IMR-90 (cell line): ENCODE results near the gene B3GAT2. TPM values are rescaled to one million over a fixed set of nuclear protein-coding genes. Genes with fewer than 3 reads are reported as not detected.
A peak's percentile ranks its signal among the peaks of the same experiment; 100 is the strongest.

ENCODE experiments used
- ATAC-seq: fragments of 200-7000 bp; cut with Tn5 transposase; 2 replicates; pipeline ENCODE4 v1.9.1; 2020; ENCODE audit warnings: low read depth, mild to moderate bottlenecking, moderate library complexity
- BruUV-seq: library from RNA; stranded (reverse); fragments of 400-500 nt; replicated peaks from 2 replicates; lab custom pipeline; 2021; lab: Mats Ljungman, UMichigan
- CTCF ChIA-PET: fragments of 300-600 bp; formaldehyde crosslinking; extraction: SDS; loops from one replicate; lab custom pipeline; 2021; ENCODE audit warnings: antibody characterized with exemption; lab: Yijun Ruan, JAX
- POLR2A ChIA-PET: fragments of 300-600 bp; sonication (Branson Sonifier 250); formaldehyde crosslinking; loops from one replicate; lab custom pipeline; 2022; ENCODE audit warnings: antibody characterized with exemption; ENCODE audit not compliant: unreplicated experiment; lab: Charles Lee
- DNase-seq: peaks from one replicate; pipeline ENCODE4 v3.0.0; 2013
- H2AFZ ChIP-seq: replicated peaks from 2 replicates; pipeline ENCODE3; 2013; ENCODE audit warnings: low read length, mild to moderate bottlenecking; ENCODE audit not compliant: poor library complexity
- H2AK5ac ChIP-seq: 2 replicates; pipeline ENCODE4 v1.6.1; 2013; ENCODE audit warnings: low read depth, low read length, inconsistent platforms
- H2AK9ac ChIP-seq: replicated peaks from 2 replicates; pipeline ENCODE3; 2013; ENCODE audit warnings: mild to moderate bottlenecking, low read depth, low read length, moderate library complexity; ENCODE audit not compliant: poor library complexity
- H2BK120ac ChIP-seq: 2 replicates; pipeline ENCODE4 v1.6.1; 2013; ENCODE audit warnings: low read depth, low read length, inconsistent platforms
- H2BK15ac ChIP-seq: 3 replicates; pipeline ENCODE4 v1.6.1; 2013; ENCODE audit warnings: low read depth, low read length, inconsistent platforms
- H2BK20ac ChIP-seq: 2 replicates; pipeline ENCODE4 v1.6.1; 2013; ENCODE audit warnings: low read depth, mild to moderate bottlenecking, inconsistent platforms, low read length, moderate library complexity
- H2BK5ac ChIP-seq: 2 replicates; pipeline ENCODE4 v1.6.1; 2013; ENCODE audit warnings: mild to moderate bottlenecking, low read depth, low read length, inconsistent platforms; ENCODE audit not compliant: poor library complexity, severe bottlenecking
- H3K14ac ChIP-seq: replicated peaks from 2 replicates; pipeline ENCODE4 v1.6.1; 2013; ENCODE audit warnings: low read depth, low read length, inconsistent platforms
- H3K18ac ChIP-seq: 2 replicates; pipeline ENCODE4 v1.6.1; 2013; ENCODE audit warnings: low read depth, low read length, control low read depth
- H3K23ac ChIP-seq: 2 replicates; pipeline ENCODE4 v1.6.1; 2013; ENCODE audit warnings: low read depth, low read length, inconsistent platforms
- H3K27ac ChIP-seq: 2 replicates; pipeline ENCODE4 v1.5.1; 2013; ENCODE audit warnings: mild to moderate bottlenecking, control low read depth, low read length; ENCODE audit not compliant: insufficient read depth
- H3K27me3 ChIP-seq: 2 replicates; pipeline ENCODE4 v1.6.1; 2013; ENCODE audit warnings: low read length; ENCODE audit not compliant: control insufficient read depth, insufficient read depth
- H3K36me3 ChIP-seq: 2 replicates; pipeline ENCODE4 v1.6.1; 2013; ENCODE audit warnings: low read length, mixed read lengths; ENCODE audit not compliant: control insufficient read depth, insufficient read depth
- H3K4ac ChIP-seq: 2 replicates; pipeline ENCODE4 v1.6.1; 2013; ENCODE audit warnings: low read depth, low read length, inconsistent platforms
- H3K4me1 ChIP-seq: 2 replicates; pipeline ENCODE4 v1.6.1; 2013; ENCODE audit warnings: low read length, mixed read lengths; ENCODE audit not compliant: control insufficient read depth, insufficient read depth
- H3K4me2 ChIP-seq: 2 replicates; pipeline ENCODE4 v1.6.1; 2013; ENCODE audit warnings: low read depth, mild to moderate bottlenecking, control low read depth, low read length, moderate library complexity
- H3K4me3 ChIP-seq: 2 replicates; pipeline ENCODE4 v1.5.1; 2013; ENCODE audit warnings: low read depth, mild to moderate bottlenecking, control low read depth, low read length, moderate library complexity; ENCODE audit not compliant: insufficient read depth
- H3K56ac ChIP-seq: 2 replicates; pipeline ENCODE4 v1.6.1; 2013; ENCODE audit warnings: low read length, inconsistent platforms; ENCODE audit not compliant: insufficient read depth; ENCODE audit errors: extremely low read depth
- H3K79me1 ChIP-seq, 2 experiments: 2 replicates each; pipeline ENCODE4 v1.6.1; 2013; ENCODE audit warnings: low read length in 2 of 2, inconsistent platforms in 1 of 2, low read depth in 1 of 2
- H3K9ac ChIP-seq: 2 replicates; pipeline ENCODE4 v1.6.1; 2013; ENCODE audit warnings: low read depth, low read length, control low read depth
- H3K9me1 ChIP-seq: 2 replicates; pipeline ENCODE4 v1.6.1; 2013; ENCODE audit warnings: low read length, inconsistent platforms; ENCODE audit not compliant: insufficient read depth
- H3K9me3 ChIP-seq: 2 replicates; pipeline ENCODE4 v1.6.1; 2013; ENCODE audit warnings: low read length; ENCODE audit not compliant: control insufficient read depth, insufficient read depth
- H4K20me1 ChIP-seq: 2 replicates; pipeline ENCODE4 v1.6.1; 2013; ENCODE audit warnings: low read length, inconsistent platforms; ENCODE audit not compliant: insufficient read depth
- H4K5ac ChIP-seq: 2 replicates; pipeline ENCODE4 v1.6.1; 2013; ENCODE audit warnings: mild to moderate bottlenecking, low read depth, low read length, control low read depth
- H4K8ac ChIP-seq, 2 experiments: 2 replicates each; pipeline ENCODE4 v1.6.1; 2013; ENCODE audit warnings: low read depth in 2 of 2, low read length in 2 of 2, control low read depth in 1 of 2, inconsistent platforms in 1 of 2
- H4K91ac ChIP-seq: 2 replicates; pipeline ENCODE4 v1.6.1; 2013; ENCODE audit warnings: low read depth, low read length, inconsistent platforms; ENCODE audit not compliant: insufficient read depth
- BHLHE40 ChIP-seq: fragments of 150-350 bp; IDR thresholded peaks from 2 replicates; pipeline ENCODE4 v1.6.1; 2016; ENCODE audit warnings: mild to moderate bottlenecking, low read depth, low read length
- CEBPB ChIP-seq: IDR thresholded peaks from 2 replicates; pipeline ENCODE4 v1.6.1; 2012; ENCODE audit warnings: low read depth, low read length, improper control_type of control experiment
- CHD1 ChIP-seq: IDR thresholded peaks from 2 replicates; pipeline ENCODE4 v1.6.1; 2012; ENCODE audit warnings: low read depth, low read length, improper control_type of control experiment
- FOS ChIP-seq: fragments of 150-350 bp; IDR thresholded peaks from 2 replicates; pipeline ENCODE4 v1.6.1; 2016; ENCODE audit warnings: low read depth, low read length
- MAFK ChIP-seq: IDR thresholded peaks from 2 replicates; pipeline ENCODE4 v1.6.1; 2012; ENCODE audit warnings: low read depth, low read length, improper control_type of control experiment
- MAZ ChIP-seq: IDR thresholded peaks from 2 replicates; pipeline ENCODE4 v1.6.1; 2012; ENCODE audit warnings: low read depth, mild to moderate bottlenecking, low read length, improper control_type of control experiment, moderate library complexity, borderline replicate concordance
- MXI1 ChIP-seq: IDR thresholded peaks from 2 replicates; pipeline ENCODE4 v1.6.1; 2012; ENCODE audit warnings: low read depth, mild to moderate bottlenecking, low read length, moderate library complexity, borderline replicate concordance
- NFE2L2 ChIP-seq: fragments of 150-350 bp; IDR thresholded peaks from 2 replicates; pipeline ENCODE4 v1.6.1; 2016; ENCODE audit warnings: low read depth, mild to moderate bottlenecking, low read length
- POLR2A ChIP-seq: IDR thresholded peaks from 2 replicates; pipeline ENCODE4 v1.6.1; 2012; ENCODE audit warnings: mild to moderate bottlenecking, low read depth, low read length
- RAD21 ChIP-seq: IDR thresholded peaks from 2 replicates; pipeline ENCODE4 v1.6.1; 2012; ENCODE audit warnings: low read length, improper control_type of control experiment
- RCOR1 ChIP-seq: IDR thresholded peaks from 2 replicates; pipeline ENCODE4 v1.6.1; 2012; ENCODE audit warnings: mild to moderate bottlenecking, low read length, improper control_type of control experiment; ENCODE audit not compliant: insufficient replicate concordance
- RFX5 ChIP-seq: IDR thresholded peaks from 2 replicates; pipeline ENCODE4 v1.8.0; 2012; ENCODE audit warnings: low read depth, mild to moderate bottlenecking, low read length, moderate library complexity
- SMC3 ChIP-seq: fragments of 150-350 bp; IDR thresholded peaks from 2 replicates; pipeline ENCODE4 v1.6.1; 2016; ENCODE audit warnings: low read depth, mild to moderate bottlenecking, antibody characterized with exemption, low read length, moderate library complexity
- USF2 ChIP-seq: fragments of 150-350 bp; IDR thresholded peaks from 2 replicates; pipeline ENCODE4 v1.6.1; 2017; ENCODE audit warnings: mild to moderate bottlenecking, antibody characterized with exemption, low read length, low read depth
- WGBS, 2 experiments: methylation state at CpG; one replicate each; pipeline versions ENCODE4 v1.1.5 to v1.1.7; 2013; ENCODE audit warnings: missing lambda C conversion rate in 2 of 2; ENCODE audit not compliant: insufficient read length in 1 of 2; ENCODE audit errors: extremely low coverage in 2 of 2; 5-methylcytosine and 5-hydroxymethylcytosine counted together
- dilution Hi-C: fragments of 300-500 bp; cut with HindIII; formaldehyde crosslinking; loops from one replicate; pipeline ENCODE4 v1.14.3; 2018; ENCODE audit warnings: low sequenced_read_pairs; ENCODE audit not compliant: unreplicated experiment
- in situ Hi-C: fragments of 300-500 bp; cut with MboI; formaldehyde crosslinking; loops from 3 replicates; pipeline ENCODE4 v1.14.3; 2019; ENCODE audit warnings: low sequenced_read_pairs, inconsistent platforms, mixed read lengths
- intact Hi-C: fragments of 100-400 bp; cut with micrococcal nuclease; formaldehyde crosslinking; loops from 2 replicates; pipeline ENCODE4 v1.10.0; 2022
- polyA plus RNA-seq, 3 experiments: library from polyadenylated mRNA; depleted of rRNA; stranded (reverse); fragments of >200 nt; gene quantifications; 2 replicates each; pipeline ENCODE4 v1.2.3, GENCODE V29; 2012; ENCODE audit warnings: low replicate concordance in 1 of 3
- total RNA-seq: library from RNA; depleted of rRNA; stranded (reverse); fragments of >200 nt; gene quantifications from 2 replicates; pipeline ENCODE4 v1.2.3, GENCODE V29; 2012
- TF ChIP-seq, protein P1 (sequence below): fragments of 150-350 bp; IDR thresholded peaks from 2 replicates; pipeline ENCODE4 v1.6.1; 2016; ENCODE audit warnings: low read depth, mild to moderate bottlenecking, low read length, moderate library complexity, borderline replicate concordance
- TF ChIP-seq, protein P2 (sequence below): conservative IDR thresholded peaks from 2 replicates; pipeline ENCODE4 v1.5.1; 2012; ENCODE audit warnings: mild to moderate bottlenecking, low read depth, low read length, improper control_type of control experiment

The B3GAT2 gene
- total and polyA plus RNA-seq, 2 of the 4 experiments (the other 2 are of a cell fraction) = 0.02 TPM; not detected in 1

- Histone ChIP-seq H2BK20ac (no peak overlapping the region), H3K27me3 (no peaks in the 10 kb centered on the region), H2BK15ac (no peak overlapping the region), H3K14ac (no peak overlapping the region), H4K20me1 (no peaks in the 10 kb centered on the region), H3K4me3 (no peak overlapping the region), H3K79me1 (no peaks in the 10 kb centered on the region), H3K9ac (no peak overlapping the region), H3K18ac (no peak overlapping the region), H2BK5ac (no peak overlapping the region), H3K4me2 (no peak overlapping the region), H4K91ac (no peak overlapping the region), H3K36me3 (no peaks in the 10 kb centered on the region), H3K23ac (no peak overlapping the region), H4K5ac (no peak overlapping the region), H3K9me3 (no peaks in the 10 kb centered on the region), H2BK120ac (no peak overlapping the region), H3K4me1 (no peaks in the 10 kb centered on the region), H3K4ac (no peak overlapping the region), H2AK5ac (no peak overlapping the region), H3K27ac (no peak overlapping the region), H3K9me1 (no peaks in the 10 kb centered on the region), H2AFZ (no peak overlapping the region), H4K8ac (no peak overlapping the region), H3K56ac (no peak overlapping the region), H2AK9ac (no peak overlapping the region)
- dilution Hi-C loops = no loop called here
- ChIA-PET POLR2A (no interaction called here), CTCF (no interaction called here)
- intact Hi-C loops = no loop called here
- TF ChIP-seq POLR2A = no peak
- no peak for TF ChIP-seq BHLHE40
- TF ChIP-seq CHD1 = no peak
- no peak for TF ChIP-seq RCOR1
- no peak for TF ChIP-seq USF2
- TF ChIP-seq, protein P1, sequence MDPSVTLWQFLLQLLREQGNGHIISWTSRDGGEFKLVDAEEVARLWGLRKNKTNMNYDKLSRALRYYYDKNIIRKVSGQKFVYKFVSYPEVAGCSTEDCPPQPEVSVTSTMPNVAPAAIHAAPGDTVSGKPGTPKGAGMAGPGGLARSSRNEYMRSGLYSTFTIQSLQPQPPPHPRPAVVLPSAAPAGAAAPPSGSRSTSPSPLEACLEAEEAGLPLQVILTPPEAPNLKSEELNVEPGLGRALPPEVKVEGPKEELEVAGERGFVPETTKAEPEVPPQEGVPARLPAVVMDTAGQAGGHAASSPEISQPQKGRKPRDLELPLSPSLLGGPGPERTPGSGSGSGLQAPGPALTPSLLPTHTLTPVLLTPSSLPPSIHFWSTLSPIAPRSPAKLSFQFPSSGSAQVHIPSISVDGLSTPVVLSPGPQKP = no peak
- TF ChIP-seq, protein P2, sequence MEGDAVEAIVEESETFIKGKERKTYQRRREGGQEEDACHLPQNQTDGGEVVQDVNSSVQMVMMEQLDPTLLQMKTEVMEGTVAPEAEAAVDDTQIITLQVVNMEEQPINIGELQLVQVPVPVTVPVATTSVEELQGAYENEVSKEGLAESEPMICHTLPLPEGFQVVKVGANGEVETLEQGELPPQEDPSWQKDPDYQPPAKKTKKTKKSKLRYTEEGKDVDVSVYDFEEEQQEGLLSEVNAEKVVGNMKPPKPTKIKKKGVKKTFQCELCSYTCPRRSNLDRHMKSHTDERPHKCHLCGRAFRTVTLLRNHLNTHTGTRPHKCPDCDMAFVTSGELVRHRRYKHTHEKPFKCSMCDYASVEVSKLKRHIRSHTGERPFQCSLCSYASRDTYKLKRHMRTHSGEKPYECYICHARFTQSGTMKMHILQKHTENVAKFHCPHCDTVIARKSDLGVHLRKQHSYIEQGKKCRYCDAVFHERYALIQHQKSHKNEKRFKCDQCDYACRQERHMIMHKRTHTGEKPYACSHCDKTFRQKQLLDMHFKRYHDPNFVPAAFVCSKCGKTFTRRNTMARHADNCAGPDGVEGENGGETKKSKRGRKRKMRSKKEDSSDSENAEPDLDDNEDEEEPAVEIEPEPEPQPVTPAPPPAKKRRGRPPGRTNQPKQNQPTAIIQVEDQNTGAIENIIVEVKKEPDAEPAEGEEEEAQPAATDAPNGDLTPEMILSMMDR = no peak
- TF ChIP-seq MXI1 = no peak
- no peak for TF ChIP-seq RFX5
- TF ChIP-seq NFE2L2 = no peak
- TF ChIP-seq CEBPB = no peak
- TF ChIP-seq FOS = no peak
- TF ChIP-seq SMC3 = no peak
- TF ChIP-seq RAD21 = no peak
- no peak for TF ChIP-seq MAFK
- TF ChIP-seq MAZ = no peak
- DNase-seq (peak; percentile 62), ATAC-seq (no peak)
- 96% methylated on average over 3 of the region's 6 CpGs; no CpG with 5 or more reads in 1 of the 2 experiments for WGBS, 2 experiments
- no TSS peak for BruUV-seq
- in situ Hi-C loops = no loop called here
Measured at GRCh38 chr6:70811788-70812187, 145.1 kb downstream of the B3GAT2 start.
